ENCODE data around the gene ACTL7A. TPM values are rescaled to one million over a fixed set of nuclear protein-coding genes. Genes with fewer than 3 reads are reported as not detected.

ACTL7A gene
- total and polyA plus RNA-seq, 2 of the 4 experiments (the other 2 are of a cell fraction) = not detected

GRCh38 chr9:108904161-108904560, 42.1 kb downstream of the ACTL7A start:
- dilution Hi-C loops (cut with HindIII; ENCODE audit: low sequenced_read_pairs, unreplicated experiment) = no loop called here
- no CpG with 5 or more reads among the region's 3 CpGs for WGBS, 2 experiments (ENCODE audit: extremely low coverage in 2 of 2, insufficient read length in 1 of 2)
- H2AK5ac ChIP-seq (ENCODE audit: low read depth, low read length) = no peak overlapping the region
- H3K14ac ChIP-seq (replicated peaks; ENCODE audit: low read depth, low read length) = no peak overlapping the region
- no peaks in the 10 kb centered on the region for H3K4me1 ChIP-seq (ENCODE audit: control insufficient read depth, insufficient read depth, low read length)
- no peak overlapping the region for H2BK15ac ChIP-seq (ENCODE audit: low read depth, low read length)
- in situ Hi-C loops (cut with MboI; ENCODE audit: low sequenced_read_pairs) = no loop called here
- no peak overlapping the region for H3K4me3 ChIP-seq (ENCODE audit: insufficient read depth, low read depth, low read length)
- no peak for TF ChIP-seq MAZ (IDR thresholded peaks at IDR 0.05; ENCODE audit: borderline replicate concordance, low read depth, low read length)
- TF ChIP-seq FOS (IDR thresholded peaks at IDR 0.05; ENCODE audit: low read depth, low read length) = no peak
- TF ChIP-seq ELK1 (IDR thresholded peaks at IDR 0.05; ENCODE audit: borderline replicate concordance, low read depth, low read length) = no peak
- no peak for TF ChIP-seq RCOR1 (IDR thresholded peaks at IDR 0.05; ENCODE audit: insufficient replicate concordance, low read length)
- no peak for TF ChIP-seq MAFK (IDR thresholded peaks at IDR 0.05; ENCODE audit: low read depth, low read length)
- no peak for TF ChIP-seq BHLHE40 (IDR thresholded peaks at IDR 0.05; ENCODE audit: low read depth, low read length)
- no peak for TF ChIP-seq RFX5 (IDR thresholded peaks at IDR 0.05; ENCODE audit: low read depth, low read length)
- TF ChIP-seq SMC3 (IDR thresholded peaks at IDR 0.05; ENCODE audit: low read depth, low read length) = no peak
- TF ChIP-seq NFE2L2 (IDR thresholded peaks at IDR 0.05; ENCODE audit: low read depth, low read length) = no peak
- no peak for TF ChIP-seq CHD1 (IDR thresholded peaks at IDR 0.05; ENCODE audit: low read depth, low read length)
- TF ChIP-seq RAD21 (IDR thresholded peaks at IDR 0.05; ENCODE audit: low read length) = no peak
- TF ChIP-seq USF2 (IDR thresholded peaks at IDR 0.05; ENCODE audit: low read depth, low read length) = no peak
- TF ChIP-seq MXI1 (IDR thresholded peaks at IDR 0.05; ENCODE audit: borderline replicate concordance, low read depth, low read length) = no peak
- TF ChIP-seq CEBPB (IDR thresholded peaks at IDR 0.05; ENCODE audit: low read depth, low read length) = no peak
- no peak for TF ChIP-seq POLR2A (IDR thresholded peaks at IDR 0.05; ENCODE audit: low read depth, low read length)
- no peak overlapping the region for H3K23ac ChIP-seq (ENCODE audit: low read depth, low read length)
- BruUV-seq (replicated peaks) = no TSS peak
- CTCF ChIA-PET = no interaction called here
- no peak overlapping the region for H3K18ac ChIP-seq (ENCODE audit: low read depth, low read length)
- no peak overlapping the region for H4K91ac ChIP-seq (ENCODE audit: insufficient read depth, low read depth, low read length)
- POLR2A ChIA-PET (ENCODE audit: unreplicated experiment) = no interaction called here
- H3K9me3 ChIP-seq (ENCODE audit: control insufficient read depth, insufficient read depth, low read length) = no peaks in the 10 kb centered on the region
- H2BK20ac ChIP-seq (ENCODE audit: low read depth, low read length) = no peak overlapping the region
- H2BK120ac ChIP-seq (ENCODE audit: low read depth, low read length) = no peak overlapping the region
- intact Hi-C loops (cut with micrococcal nuclease) = no loop called here
- no peaks in the 10 kb centered on the region for H3K79me1 ChIP-seq (ENCODE audit: low read depth in 1 of 2, low read length in 2 of 2)
- H3K36me3 ChIP-seq (ENCODE audit: control insufficient read depth, insufficient read depth, low read length) = peaks cover 39% of the 10 kb centered on the region
- H2AK9ac ChIP-seq (replicated peaks; ENCODE audit: low read depth, low read length, poor library complexity) = no peak overlapping the region
- no peak for DNase-seq
- H3K4me2 ChIP-seq (ENCODE audit: low read depth, low read length) = no peak overlapping the region
- H4K5ac ChIP-seq (ENCODE audit: low read depth, low read length) = no peak overlapping the region
- H3K27ac ChIP-seq (ENCODE audit: insufficient read depth, low read length) = no peak overlapping the region
- H3K56ac ChIP-seq (ENCODE audit: extremely low read depth, insufficient read depth, low read length) = no peak overlapping the region
- no peak overlapping the region for H2BK5ac ChIP-seq (ENCODE audit: low read depth, low read length, poor library complexity, severe bottlenecking)
- no peak overlapping the region for H2AFZ ChIP-seq (replicated peaks; ENCODE audit: low read length, poor library complexity)
- H3K4ac ChIP-seq (ENCODE audit: low read depth, low read length) = no peak overlapping the region
- no peak overlapping the region for H3K9ac ChIP-seq (ENCODE audit: low read depth, low read length)
- no peaks in the 10 kb centered on the region for H3K27me3 ChIP-seq (ENCODE audit: control insufficient read depth, insufficient read depth, low read length)
- no peaks in the 10 kb centered on the region for H3K9me1 ChIP-seq (ENCODE audit: insufficient read depth, low read length)
- no peaks in the 10 kb centered on the region for H4K20me1 ChIP-seq (ENCODE audit: insufficient read depth, low read length)
- no peak for ATAC-seq (ENCODE audit: low read depth)
- H4K8ac ChIP-seq (ENCODE audit: low read depth in 2 of 2, low read length in 2 of 2) = no peak overlapping the region

All from IMR-90 (cell line).